Neural progenitor cell (in vitro differentiated cells): ENCODE measurements around the gene NKAIN2. TPM values are rescaled to one million over a fixed set of nuclear protein-coding genes. Genes with fewer than 3 reads are reported as not detected.
"Not testable (repeated sequence)": the region's sequence is repeated elsewhere in the genome, so short reads cannot be mapped to it uniquely, and the experiment has no call there.

Experiments
- DNase-seq: peaks from one replicate; pipeline ENCODE4 v3.0.0-alpha.2; 2016; ENCODE audit warnings: low spot score
- H2AFZ ChIP-seq: fragments of 200-600 bp; sonication (generic); replicated peaks from 2 replicates; pipeline ENCODE4 v1.6.1; 2016; ENCODE audit warnings: antibody characterized with exemption
- H3F3A ChIP-seq: fragments of 200-600 bp; sonication (generic); 2 replicates; pipeline ENCODE4 v1.6.1; 2016; ENCODE audit warnings: antibody characterized with exemption, low read depth
- H3K27ac ChIP-seq: fragments of 200-600 bp; sonication (generic); 2 replicates; pipeline ENCODE4 v1.5.1; 2016; ENCODE audit warnings: mild to moderate bottlenecking
- H3K27me3 ChIP-seq: fragments of 200-600 bp; sonication (generic); 2 replicates; pipeline ENCODE4 v1.6.1; 2016; ENCODE audit warnings: mild to moderate bottlenecking, moderate library complexity
- H3K36me3 ChIP-seq: fragments of 200-600 bp; sonication (generic); 2 replicates; pipeline ENCODE4 v1.5.1; 2016
- H3K4me1 ChIP-seq: fragments of 200-600 bp; sonication (generic); 2 replicates; pipeline ENCODE4 v1.6.1; 2016; ENCODE audit warnings: mixed run types
- H3K4me2 ChIP-seq: fragments of 200-600 bp; sonication (generic); 2 replicates; pipeline ENCODE4 v1.6.1; 2016
- H3K4me3 ChIP-seq: fragments of 200-600 bp; sonication (generic); 2 replicates; pipeline ENCODE4 v1.5.1; 2016
- H3K79me2 ChIP-seq: fragments of 200-600 bp; sonication (generic); 2 replicates; pipeline ENCODE4 v1.6.1; 2016; ENCODE audit warnings: low read depth
- H3K9ac ChIP-seq: fragments of 200-600 bp; sonication (generic); 2 replicates; pipeline ENCODE4 v1.6.1; 2016
- H3K9me3 ChIP-seq: fragments of 200-600 bp; sonication (generic); 2 replicates; pipeline ENCODE4 v1.5.1; 2016; ENCODE audit warnings: low read depth
- H4K20me1 ChIP-seq: fragments of 200-600 bp; sonication (generic); 2 replicates; pipeline ENCODE4 v1.6.1; 2016; ENCODE audit warnings: low read depth
- H3K27ac Mint-ChIP-seq: 3 replicates; pipeline ENCODE4 v1.8.0; 2021; ENCODE audit warnings: mixed read lengths
- H3K27me3 Mint-ChIP-seq: 2 replicates; pipeline ENCODE4 v1.8.0; 2022; ENCODE audit warnings: low read depth, mild to moderate bottlenecking, inconsistent platforms, moderate library complexity, mixed read lengths; ENCODE audit not compliant: insufficient read depth
- H3K36me3 Mint-ChIP-seq: 3 replicates; pipeline ENCODE4 v1.8.0; 2021; ENCODE audit warnings: mixed read lengths
- H3K4me1 Mint-ChIP-seq: 3 replicates; pipeline ENCODE4 v1.8.0; 2021; ENCODE audit warnings: mixed read lengths
- H3K4me3 Mint-ChIP-seq: 3 replicates; pipeline ENCODE4 v1.8.0; 2021; ENCODE audit warnings: mild to moderate bottlenecking, moderate library complexity, mixed read lengths
- H3K9me3 Mint-ChIP-seq: 3 replicates; pipeline ENCODE4 v1.8.0; 2020; ENCODE audit warnings: mixed read lengths
- EZH2 ChIP-seq: fragments of 200-600 bp; sonication (generic); IDR thresholded peaks from 2 replicates; pipeline ENCODE4 v1.6.1; 2017; ENCODE audit warnings: antibody characterized with exemption, mild to moderate bottlenecking, moderate library complexity
- EZH2phosphoT487 ChIP-seq: fragments of 200-600 bp; sonication (generic); IDR thresholded peaks from 2 replicates; pipeline ENCODE4 v1.6.1; 2017; ENCODE audit warnings: antibody characterized with exemption
- total RNA-seq: library from RNA; depleted of rRNA; stranded (reverse); fragments of >200 nt; gene quantifications from 2 replicates; pipeline ENCODE4 v1.2.3, GENCODE V29; 2015; ENCODE audit warnings: low replicate concordance
- TF ChIP-seq, protein P1 (sequence below): fragments of 200-600 bp; sonication (generic); IDR thresholded peaks from 2 replicates; pipeline ENCODE4 v1.5.1; 2017; ENCODE audit warnings: antibody characterized with exemption, mild to moderate bottlenecking

Gene NKAIN2
- total RNA-seq, 1 donor from 2014 or later: 0.45 TPM

DNA sequence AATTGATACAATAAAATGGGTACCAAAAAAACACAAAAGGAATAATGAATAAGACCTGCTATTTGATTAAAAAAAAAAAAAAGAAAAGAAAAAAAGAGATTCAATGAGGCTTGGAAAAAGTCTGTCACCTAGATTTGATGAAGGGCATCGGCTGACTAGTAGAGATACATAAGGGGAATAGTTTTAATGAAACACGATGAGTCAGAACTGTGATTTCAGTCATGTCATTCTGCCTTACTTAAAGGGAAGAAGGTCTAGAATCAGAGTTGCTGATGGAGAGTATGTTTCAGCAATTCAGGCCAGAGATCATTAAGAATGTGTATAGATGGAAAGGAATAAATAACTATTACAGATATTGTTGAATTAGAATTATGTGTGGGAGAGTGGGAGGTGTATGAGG lies 592.7 kb downstream of the NKAIN2 start:
- no peaks in the 10 kb centered on the region for H3K27me3 Mint-ChIP-seq
- H3K27me3 ChIP-seq: no peaks in the 10 kb centered on the region

DNA sequence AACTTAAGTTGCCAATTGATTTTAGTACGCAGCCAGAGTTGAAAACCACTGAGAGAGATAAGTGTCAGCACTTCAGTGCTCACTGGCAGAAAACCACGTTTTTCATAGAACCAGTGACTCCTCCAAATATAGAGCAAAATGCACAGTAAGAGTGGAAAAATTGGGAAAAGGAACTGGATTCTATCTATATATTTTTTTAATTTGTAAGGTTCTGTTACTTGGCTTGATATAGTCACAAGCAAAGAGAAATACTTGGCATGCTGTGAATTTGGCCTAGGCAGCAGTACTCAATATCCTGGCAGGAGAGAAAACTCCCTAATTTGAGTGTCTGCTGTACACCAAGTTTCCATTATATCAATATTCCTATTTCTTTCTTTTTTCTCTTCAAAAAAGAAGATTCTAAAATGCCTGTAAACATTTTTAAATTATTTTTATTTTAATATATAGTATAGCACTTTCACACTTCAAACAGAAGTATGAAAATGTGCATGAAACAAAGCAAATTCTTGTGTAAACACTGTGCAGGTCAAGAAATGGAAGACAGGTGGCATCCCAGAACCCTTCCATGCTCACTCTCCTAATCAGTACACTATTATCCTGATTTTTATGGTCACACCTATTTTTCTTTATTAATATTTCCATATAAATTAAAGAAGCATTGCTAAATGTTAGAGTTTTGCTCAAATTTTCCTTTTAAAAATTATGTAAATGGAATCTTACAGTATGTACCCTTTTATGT lies 596.8 kb downstream of the NKAIN2 start:
- no peak overlapping the region for H3K4me3 Mint-ChIP-seq
- Histone ChIP-seq H3K4me3 (no peak overlapping the region), H3K9ac (no peak overlapping the region), H3K79me2 (no peaks in the 10 kb centered on the region), H3F3A (no peaks in the 10 kb centered on the region), H3K9me3 (no peaks in the 10 kb centered on the region), H3K4me2 (no peak overlapping the region), H2AFZ (no peak overlapping the region), H3K27ac (no peak overlapping the region), H3K27me3 (no peaks in the 10 kb centered on the region), H3K36me3 (no peaks in the 10 kb centered on the region), H3K4me1 (no peaks in the 10 kb centered on the region), H4K20me1 (no peaks in the 10 kb centered on the region)
- no peaks in the 10 kb centered on the region for H3K9me3 Mint-ChIP-seq
- peaks cover 2% of the 10 kb centered on the region for H3K4me1 Mint-ChIP-seq
- DNase-seq: no peak
- H3K36me3 Mint-ChIP-seq: no peaks in the 10 kb centered on the region
- no peaks in the 10 kb centered on the region for H3K27me3 Mint-ChIP-seq
- no peak overlapping the region for H3K27ac Mint-ChIP-seq
- no peak for TF ChIP-seq EZH2
- TF ChIP-seq, protein P1, sequence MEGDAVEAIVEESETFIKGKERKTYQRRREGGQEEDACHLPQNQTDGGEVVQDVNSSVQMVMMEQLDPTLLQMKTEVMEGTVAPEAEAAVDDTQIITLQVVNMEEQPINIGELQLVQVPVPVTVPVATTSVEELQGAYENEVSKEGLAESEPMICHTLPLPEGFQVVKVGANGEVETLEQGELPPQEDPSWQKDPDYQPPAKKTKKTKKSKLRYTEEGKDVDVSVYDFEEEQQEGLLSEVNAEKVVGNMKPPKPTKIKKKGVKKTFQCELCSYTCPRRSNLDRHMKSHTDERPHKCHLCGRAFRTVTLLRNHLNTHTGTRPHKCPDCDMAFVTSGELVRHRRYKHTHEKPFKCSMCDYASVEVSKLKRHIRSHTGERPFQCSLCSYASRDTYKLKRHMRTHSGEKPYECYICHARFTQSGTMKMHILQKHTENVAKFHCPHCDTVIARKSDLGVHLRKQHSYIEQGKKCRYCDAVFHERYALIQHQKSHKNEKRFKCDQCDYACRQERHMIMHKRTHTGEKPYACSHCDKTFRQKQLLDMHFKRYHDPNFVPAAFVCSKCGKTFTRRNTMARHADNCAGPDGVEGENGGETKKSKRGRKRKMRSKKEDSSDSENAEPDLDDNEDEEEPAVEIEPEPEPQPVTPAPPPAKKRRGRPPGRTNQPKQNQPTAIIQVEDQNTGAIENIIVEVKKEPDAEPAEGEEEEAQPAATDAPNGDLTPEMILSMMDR: peak; percentile 38

More for the DNA sequence above, 592.7 kb downstream of the NKAIN2 start:
- no peak overlapping the region for H2AFZ ChIP-seq
- no peak overlapping the region for H3K9ac ChIP-seq
- no peak overlapping the region for H3K4me3 Mint-ChIP-seq
- no peaks in the 10 kb centered on the region for H3F3A ChIP-seq
- no peaks in the 10 kb centered on the region for H3K79me2 ChIP-seq
- no peak overlapping the region for H3K4me2 ChIP-seq
- H4K20me1 ChIP-seq: no peaks in the 10 kb centered on the region
- no peaks in the 10 kb centered on the region for H3K9me3 Mint-ChIP-seq
- no peak for DNase-seq
- H3K9me3 ChIP-seq: no peaks in the 10 kb centered on the region
- H3K4me3 ChIP-seq: no peak overlapping the region
- peaks cover 2% of the 10 kb centered on the region for H3K4me1 Mint-ChIP-seq
- no peaks in the 10 kb centered on the region for H3K4me1 ChIP-seq
- no peaks in the 10 kb centered on the region for H3K36me3 Mint-ChIP-seq
- H3K27ac ChIP-seq: no peak overlapping the region
- no peak overlapping the region for H3K27ac Mint-ChIP-seq
- no peaks in the 10 kb centered on the region for H3K36me3 ChIP-seq
- TF ChIP-seq EZH2phosphoT487: no peak
- TF ChIP-seq, protein P1: no peak
- no peak for TF ChIP-seq EZH2

DNA sequence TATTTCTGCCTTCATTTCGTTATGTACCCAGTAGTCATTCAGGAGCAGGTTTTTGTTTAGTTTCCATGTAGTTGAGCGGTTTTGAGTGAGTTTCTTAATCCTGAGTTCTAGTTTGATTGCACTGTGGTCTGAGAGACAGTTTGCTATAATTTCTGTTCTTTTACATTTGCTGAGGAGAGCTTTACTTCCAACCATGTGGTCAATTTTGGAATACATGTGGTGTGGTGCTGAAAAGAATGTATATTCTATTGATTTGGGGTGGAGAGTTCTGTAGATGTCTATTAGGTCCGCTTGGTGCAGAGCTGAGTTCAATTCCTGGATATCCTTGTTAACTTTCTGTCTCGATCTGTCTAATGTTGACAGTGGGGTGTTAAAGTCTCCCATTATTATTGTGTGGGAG lies 606.8 kb downstream of the NKAIN2 start:
- H4K20me1 ChIP-seq, H3K4me3 ChIP-seq, H3K9me3 ChIP-seq, H3K79me2 ChIP-seq, H3F3A ChIP-seq, H2AFZ ChIP-seq, H3K36me3 ChIP-seq, H3K4me1 ChIP-seq, H3K27ac ChIP-seq, H3K27me3 ChIP-seq, H3K4me3 Mint-ChIP-seq, H3K27me3 Mint-ChIP-seq, H3K36me3 Mint-ChIP-seq, H3K4me1 Mint-ChIP-seq, H3K4me2 ChIP-seq, DNase-seq, H3K9ac ChIP-seq, H3K27ac Mint-ChIP-seq: not testable (repeated sequence)
- H3K9me3 Mint-ChIP-seq: peaks cover 23% of the 10 kb centered on the region

DNA sequence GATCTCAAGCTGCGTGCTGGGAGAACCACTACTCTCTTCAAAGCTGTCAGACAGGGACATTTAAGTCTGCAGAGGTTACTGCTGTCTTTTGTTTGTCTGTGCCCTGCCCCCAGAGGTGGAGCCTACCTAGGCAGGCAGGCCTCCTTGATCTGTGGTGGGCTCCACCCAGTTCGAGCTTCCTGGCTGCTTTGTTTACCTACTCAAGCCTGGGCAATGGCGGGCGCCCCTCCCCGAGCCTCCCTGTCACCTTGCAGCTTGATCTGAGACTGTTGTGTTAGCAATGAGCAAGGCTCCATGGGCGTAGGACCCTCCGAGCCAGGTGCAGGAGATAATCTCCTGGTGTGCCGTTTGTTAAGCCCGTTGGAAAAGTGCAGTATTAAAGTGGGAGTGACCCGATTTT lies 609.0 kb downstream of the NKAIN2 start:
- H3K9me3 Mint-ChIP-seq: peaks cover 23% of the 10 kb centered on the region
- not testable (repeated sequence) for H3K9me3 ChIP-seq, H3K27ac ChIP-seq, H4K20me1 ChIP-seq, H3K27me3 Mint-ChIP-seq, H3K4me3 ChIP-seq, H3K9ac ChIP-seq, H2AFZ ChIP-seq, H3K36me3 Mint-ChIP-seq, H3K4me1 Mint-ChIP-seq, DNase-seq, H3K4me3 Mint-ChIP-seq, H3F3A ChIP-seq, H3K27me3 ChIP-seq, H3K4me1 ChIP-seq, H3K79me2 ChIP-seq, H3K36me3 ChIP-seq, H3K4me2 ChIP-seq, H3K27ac Mint-ChIP-seq
